Measurements from ENCODE around the gene PPHLN1. TPM values are rescaled to one million over a fixed set of nuclear protein-coding genes. Genes with fewer than 3 reads are reported as not detected.

PPHLN1 gene
- total RNA-seq, 4 donors from 2014 or later = 43.2 to 88.9 (median 56.0) TPM

DNA sequence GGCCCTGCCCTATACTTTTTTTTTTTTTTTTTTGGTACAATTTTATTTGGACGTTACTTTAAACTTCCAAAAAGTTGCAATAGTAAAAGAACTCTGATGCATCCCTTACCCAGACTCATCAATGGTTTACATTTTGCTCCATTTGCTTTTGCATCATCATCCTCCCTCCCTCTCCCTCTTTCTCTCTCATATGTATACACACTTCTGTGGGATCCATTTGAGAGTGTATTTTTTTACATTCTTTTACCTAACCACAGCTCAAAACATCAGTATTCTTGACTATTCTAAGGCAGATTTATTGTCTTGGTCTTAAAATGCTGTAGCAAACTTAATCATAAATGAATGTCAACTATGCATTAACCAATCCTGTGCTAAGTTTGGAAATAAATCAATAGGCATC, 152.0 kb downstream of the PPHLN1 start:
- H3K27ac ChIP-seq = no peak overlapping the region
- no peak for TF ChIP-seq POLR2AphosphoS5 (IDR thresholded peaks at IDR 0.05)
- TF ChIP-seq, protein P1, sequence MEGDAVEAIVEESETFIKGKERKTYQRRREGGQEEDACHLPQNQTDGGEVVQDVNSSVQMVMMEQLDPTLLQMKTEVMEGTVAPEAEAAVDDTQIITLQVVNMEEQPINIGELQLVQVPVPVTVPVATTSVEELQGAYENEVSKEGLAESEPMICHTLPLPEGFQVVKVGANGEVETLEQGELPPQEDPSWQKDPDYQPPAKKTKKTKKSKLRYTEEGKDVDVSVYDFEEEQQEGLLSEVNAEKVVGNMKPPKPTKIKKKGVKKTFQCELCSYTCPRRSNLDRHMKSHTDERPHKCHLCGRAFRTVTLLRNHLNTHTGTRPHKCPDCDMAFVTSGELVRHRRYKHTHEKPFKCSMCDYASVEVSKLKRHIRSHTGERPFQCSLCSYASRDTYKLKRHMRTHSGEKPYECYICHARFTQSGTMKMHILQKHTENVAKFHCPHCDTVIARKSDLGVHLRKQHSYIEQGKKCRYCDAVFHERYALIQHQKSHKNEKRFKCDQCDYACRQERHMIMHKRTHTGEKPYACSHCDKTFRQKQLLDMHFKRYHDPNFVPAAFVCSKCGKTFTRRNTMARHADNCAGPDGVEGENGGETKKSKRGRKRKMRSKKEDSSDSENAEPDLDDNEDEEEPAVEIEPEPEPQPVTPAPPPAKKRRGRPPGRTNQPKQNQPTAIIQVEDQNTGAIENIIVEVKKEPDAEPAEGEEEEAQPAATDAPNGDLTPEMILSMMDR (IDR thresholded peaks at IDR 0.05) = no peak
- TF ChIP-seq EP300 (IDR thresholded peaks at IDR 0.05) = no peak
- no peak for TF ChIP-seq POLR2A (IDR thresholded peaks at IDR 0.05)
- 39 to 40% methylated on average over 1 of the region's 1 CpG for WGBS, 2 donors (ENCODE audit: low coverage in 1 of 2)
- no peaks in the 10 kb centered on the region for H3K27me3 ChIP-seq
- H3K9me3 ChIP-seq = no peaks in the 10 kb centered on the region
- H3K36me3 ChIP-seq = no peaks in the 10 kb centered on the region
- peaks cover 0 to 60% (median 2%) of the 10 kb centered on the region in 3 donors for H3K4me1 ChIP-seq
- no peak overlapping the region for H3K4me3 ChIP-seq
- ATAC-seq = no peak

DNA sequence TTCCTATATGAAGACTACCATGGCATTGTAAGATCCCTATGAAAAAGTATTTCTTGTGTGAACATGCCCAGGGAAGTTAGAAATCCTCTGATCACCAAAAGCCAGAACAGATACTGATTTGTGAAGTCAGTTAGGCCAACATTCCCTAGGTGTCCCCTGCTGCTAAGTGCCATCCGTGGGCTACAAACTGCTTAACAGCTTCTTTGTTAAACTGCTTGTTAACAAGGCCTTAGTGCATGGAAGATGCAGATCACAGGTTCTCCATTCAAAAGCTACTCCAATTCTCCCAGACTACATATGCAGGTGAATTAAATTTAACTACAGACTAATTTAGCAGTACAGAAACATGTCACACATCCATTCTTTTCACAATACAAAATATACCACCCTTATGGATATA, 155.4 kb downstream of the PPHLN1 start:
- 43 to 80% methylated on average over 1 of the region's 1 CpG for WGBS, 2 donors (ENCODE audit: low coverage in 1 of 2)
- TF ChIP-seq POLR2AphosphoS5 (IDR thresholded peaks at IDR 0.05) (no peak), EP300 (IDR thresholded peaks at IDR 0.05) (no peak), POLR2A (IDR thresholded peaks at IDR 0.05) (no peak)
- TF ChIP-seq, protein P1 (IDR thresholded peaks at IDR 0.05) = no peak
- no peak for ATAC-seq
- H3K27me3 ChIP-seq = no peaks in the 10 kb centered on the region
- no peaks in the 10 kb centered on the region for H3K9me3 ChIP-seq
- H3K4me3 ChIP-seq = no peak overlapping the region
- peak overlapping the region in 2 of 4 donors; percentile 94 to 96 for H3K27ac ChIP-seq
- peaks cover 0 to 48% (median 0%) of the 10 kb centered on the region in 3 donors for H3K4me1 ChIP-seq
- no peaks in the 10 kb centered on the region for H3K36me3 ChIP-seq

DNA sequence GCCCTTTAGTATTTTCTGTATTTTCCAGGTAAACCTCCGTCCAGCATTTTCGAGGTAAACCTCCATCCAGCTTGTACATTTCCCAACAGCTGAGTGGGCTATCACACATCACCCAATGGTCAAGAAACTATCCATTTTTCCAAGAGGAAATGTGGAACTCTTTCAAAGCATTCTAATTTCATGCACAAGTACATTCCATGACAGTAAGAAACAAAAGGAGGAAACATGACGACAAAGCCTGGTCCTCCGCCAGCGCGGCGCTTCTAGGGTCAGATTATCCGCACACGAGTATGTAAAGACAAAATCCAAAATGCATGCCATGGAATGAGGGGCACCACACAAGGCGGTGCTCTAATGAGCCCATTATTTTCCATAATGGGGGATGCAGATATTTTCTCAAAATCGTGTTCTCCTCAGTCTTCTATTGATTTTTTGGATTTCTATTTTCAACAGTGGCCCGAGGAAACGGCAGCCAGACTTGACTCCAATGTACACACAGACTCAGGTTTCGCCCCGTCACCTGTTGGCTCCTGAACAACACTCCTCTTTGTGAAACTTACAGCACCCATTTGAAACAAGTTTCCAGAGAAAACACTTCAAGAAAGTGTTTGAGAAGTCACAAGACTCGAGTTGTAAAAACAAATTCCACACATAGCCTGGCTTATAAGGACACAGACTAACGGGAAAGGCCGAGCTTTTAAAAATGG, 156.2 kb downstream of the PPHLN1 start:
- peak; percentile 36 for ATAC-seq
- H3K27me3 ChIP-seq = no peaks in the 10 kb centered on the region
- H3K4me3 ChIP-seq = peak overlapping the region; percentile 55 to 98
- peak; percentile 47 for TF ChIP-seq POLR2AphosphoS5 (IDR thresholded peaks at IDR 0.05)
- TF ChIP-seq, protein P1 (IDR thresholded peaks at IDR 0.05) = no peak
- peak overlapping the region; percentile 60 to 96 (median 94) for H3K27ac ChIP-seq
- no peaks in the 10 kb centered on the region for H3K36me3 ChIP-seq
- WGBS, 2 donors (ENCODE audit: low coverage in 1 of 2) = 14 to 25% methylated on average over 12 to 13 of the region's 18 CpGs
- peaks cover 0 to 48% (median 0%) of the 10 kb centered on the region in 3 donors for H3K4me1 ChIP-seq
- H3K9me3 ChIP-seq = no peaks in the 10 kb centered on the region

DNA sequence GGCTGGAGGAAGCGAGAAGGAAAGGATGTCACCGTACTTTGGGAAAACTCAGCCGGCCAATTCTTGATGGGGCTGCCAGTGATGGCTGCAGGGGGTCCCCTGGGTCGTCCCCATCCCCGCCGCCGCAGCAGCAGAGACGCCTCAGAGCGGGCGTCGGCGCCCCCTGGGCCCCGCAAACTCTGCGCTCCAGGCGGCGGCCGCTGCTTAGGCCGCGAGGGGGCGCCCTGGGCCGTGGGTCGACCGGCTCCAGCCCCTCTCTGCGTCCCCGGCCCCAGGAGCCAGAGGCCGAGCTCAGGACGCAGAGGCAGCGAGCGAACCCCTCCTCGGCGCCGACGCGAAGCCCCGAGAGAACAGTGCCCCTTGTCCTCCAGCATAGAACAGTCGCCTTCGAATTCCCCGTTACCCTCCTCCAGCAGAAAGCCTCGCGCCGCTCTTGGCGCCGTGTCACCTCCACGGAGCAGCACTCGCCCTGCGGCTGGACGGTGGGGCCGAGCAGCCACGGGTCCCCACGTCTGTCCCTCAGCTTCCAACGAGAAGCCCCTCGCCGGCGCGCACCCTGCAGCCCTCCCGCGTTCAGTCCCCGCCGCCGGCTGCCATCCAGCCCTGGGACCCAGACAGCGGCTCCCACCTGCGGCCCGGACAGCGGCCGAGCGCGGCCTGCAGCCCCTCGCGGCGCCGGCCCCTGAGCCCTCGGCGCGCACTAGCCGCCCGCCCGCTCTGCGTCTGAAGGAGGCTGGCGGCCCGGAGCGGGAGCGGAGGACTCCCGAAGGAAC, 157.0 kb downstream of the PPHLN1 start:
- WGBS, 2 donors (ENCODE audit: low coverage in 1 of 2) = 5% methylated on average over 3 of the region's 83 CpGs; no CpG with 5 or more reads in 1 of the 2 donors

More for the DNA sequence above, 157.0 kb downstream of the PPHLN1 start:
- Histone ChIP-seq H3K4me3 (peak overlapping the region; percentile 55 to 98), H3K9me3 (no peaks in the 10 kb centered on the region), H3K36me3 (no peaks in the 10 kb centered on the region), H3K27me3 (no peaks in the 10 kb centered on the region), H3K27ac (peak overlapping the region; percentile 60 to 96 (median 94)), H3K4me1 (peaks cover 0 to 48% (median 0%) of the 10 kb centered on the region in 3 donors)
- TF ChIP-seq EP300 (IDR thresholded peaks at IDR 0.05) = no peak
- TF ChIP-seq, protein P1 (IDR thresholded peaks at IDR 0.05) = peak; percentile 92 to 100 (median 94)
- no peak for TF ChIP-seq POLR2A (IDR thresholded peaks at IDR 0.05)
- TF ChIP-seq POLR2AphosphoS5 (IDR thresholded peaks at IDR 0.05) = no peak
- ATAC-seq = peak; percentile 89
